Measurements from ENCODE around the gene FADS1.

The FADS1 gene

DNA sequence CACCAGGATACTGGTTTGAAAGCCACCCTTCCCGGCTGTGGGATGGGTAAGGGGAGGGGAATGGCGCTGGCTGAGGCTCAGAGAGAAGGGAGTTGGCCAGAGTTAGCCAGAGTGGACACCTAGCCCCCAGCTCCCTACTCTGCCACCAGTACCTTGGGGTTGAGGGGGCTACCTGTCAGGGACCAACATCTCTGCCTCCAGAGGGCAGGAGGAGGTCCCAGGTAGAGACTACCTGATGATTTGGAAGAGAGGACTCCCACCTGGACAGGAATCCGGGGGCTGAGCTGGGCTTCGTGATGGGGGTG lies 60.7 kb downstream of the FADS1 start:
- DNase-seq = no peak

DNA sequence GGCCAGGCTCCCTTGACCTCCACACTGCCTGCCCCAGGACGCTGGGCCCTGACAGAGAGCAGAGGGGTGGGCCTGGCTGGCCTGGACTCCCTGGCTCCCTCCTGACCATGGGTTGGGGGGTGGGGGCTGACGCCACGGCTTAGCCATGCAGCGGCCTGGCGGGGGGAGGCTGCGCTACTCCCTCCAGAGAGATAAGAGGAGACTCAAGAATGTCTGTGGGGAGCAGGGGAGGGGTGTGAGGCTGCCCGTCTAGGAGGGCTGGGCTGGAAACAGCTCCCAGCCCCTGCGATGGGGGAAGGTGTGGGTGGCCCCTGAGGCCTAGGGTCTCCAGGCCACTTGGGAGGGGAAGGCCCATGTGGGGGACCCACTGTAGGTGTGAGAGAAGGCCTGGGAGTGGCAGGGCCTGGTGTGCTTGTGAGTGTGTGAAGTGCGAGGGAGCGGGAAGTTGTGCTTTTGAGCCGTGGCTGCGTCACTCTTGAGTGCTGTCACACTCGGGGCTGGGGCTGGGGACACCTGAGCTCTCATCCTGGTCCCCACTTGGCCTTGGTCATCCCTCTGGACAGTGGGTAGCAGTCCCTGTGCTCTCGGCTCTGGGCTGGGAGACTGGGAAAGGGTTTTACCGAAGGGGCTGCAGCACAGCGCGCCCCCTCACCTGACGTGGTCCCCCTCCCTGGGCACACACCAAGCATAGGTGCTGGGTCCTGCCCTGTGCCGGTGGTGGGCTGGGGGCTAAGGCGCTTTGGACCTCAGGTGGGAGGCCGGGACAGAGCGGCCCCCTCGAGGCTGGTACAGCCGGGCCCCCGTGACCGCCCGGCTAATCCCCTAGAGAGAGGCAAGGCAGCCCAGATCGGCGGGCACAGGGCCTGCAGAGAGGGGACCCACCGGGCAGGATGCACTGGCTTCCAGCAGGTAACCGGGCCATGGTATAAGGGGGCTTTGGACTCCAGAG lies 62.0 kb downstream of the FADS1 start:
- DNase-seq = no peak

DNA sequence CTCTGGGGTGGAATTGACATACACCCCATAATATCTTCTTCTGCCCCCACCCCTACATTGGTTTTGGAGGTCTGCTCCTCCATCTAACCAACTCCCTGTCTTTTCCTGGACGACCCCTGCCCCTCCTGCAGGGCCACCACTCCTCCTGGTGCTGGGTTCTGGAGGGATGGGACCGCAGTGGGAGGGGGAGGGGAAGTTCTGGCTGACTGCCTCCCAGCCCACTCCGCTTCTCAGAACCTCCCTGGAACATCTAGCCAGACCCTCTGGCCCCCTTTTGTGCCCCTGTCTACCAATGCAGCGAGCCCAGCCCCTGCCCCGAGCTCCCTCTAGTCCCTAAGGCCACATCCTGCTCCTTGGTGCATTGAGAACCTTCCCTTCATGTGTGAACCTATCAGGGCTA lies 63.1 kb downstream of the FADS1 start:
- no peak for DNase-seq

DNA sequence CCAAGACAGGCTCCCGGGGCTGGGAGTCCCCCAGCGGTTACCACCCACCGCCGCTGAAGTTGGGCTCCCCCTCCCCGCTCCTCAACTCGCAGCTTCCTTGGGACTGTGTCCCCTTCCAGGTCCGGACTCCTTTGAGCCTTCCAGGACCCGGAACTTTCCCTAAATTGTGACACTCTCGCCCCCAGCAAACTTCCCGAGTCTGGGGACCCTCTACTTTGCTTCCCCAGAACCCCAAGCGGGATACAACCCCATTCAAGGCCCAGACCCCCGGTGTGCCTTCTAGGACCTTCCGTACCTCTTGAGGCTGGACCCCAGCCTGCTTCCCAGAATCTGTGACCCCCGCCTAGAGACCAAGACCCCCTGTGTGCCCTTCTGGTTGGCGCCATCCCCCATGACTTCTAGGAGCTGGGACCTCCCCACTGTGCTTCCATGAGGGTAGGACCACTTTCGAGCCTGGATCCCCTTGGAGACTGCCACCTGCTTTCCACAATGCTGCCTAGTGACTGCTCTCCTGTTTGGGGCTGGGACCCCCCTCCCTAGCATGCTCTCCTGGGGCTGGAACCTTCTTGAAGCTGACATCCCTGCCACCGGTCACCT lies 63.8 kb downstream of the FADS1 start:
- DNase-seq = no peak

DNA sequence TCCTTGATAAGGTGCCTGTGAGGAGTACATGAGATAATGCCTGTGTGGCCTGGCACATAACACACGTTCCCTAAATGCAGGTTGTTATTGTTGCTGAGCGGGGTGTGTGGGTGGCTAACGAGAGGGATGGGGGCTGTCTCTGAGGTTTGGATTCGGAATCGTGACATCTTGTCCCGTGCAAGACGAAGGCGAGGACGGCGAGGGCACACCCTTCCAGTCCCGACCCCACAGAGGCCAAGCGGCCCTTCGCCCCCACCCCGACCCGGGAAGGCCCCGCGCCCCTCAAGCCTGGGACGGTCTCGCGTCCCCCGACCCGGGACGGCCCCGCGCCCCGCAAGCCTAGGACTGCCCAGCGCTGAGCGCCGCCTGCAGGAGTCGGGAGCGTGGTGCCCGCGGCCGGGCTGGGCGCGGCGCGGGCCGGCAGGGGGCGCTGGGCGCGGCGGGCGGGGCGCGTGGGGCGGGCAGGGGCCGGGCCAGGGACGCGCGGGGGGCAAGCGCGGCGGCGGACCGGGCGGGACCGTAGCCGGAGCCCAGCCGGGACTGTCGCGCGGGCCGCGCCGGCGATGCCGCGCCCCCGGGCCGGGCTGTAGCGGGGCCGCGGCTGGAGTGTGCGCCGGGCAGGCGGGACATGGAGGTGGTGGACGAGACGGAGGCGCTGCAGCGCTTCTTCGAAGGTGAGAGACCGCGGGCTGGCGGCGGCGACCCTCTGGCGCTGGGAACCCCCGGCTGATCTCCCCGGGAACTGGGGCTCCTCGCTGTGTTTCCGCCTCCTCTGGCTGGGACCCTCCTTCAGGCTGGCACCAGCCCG lies 64.5 kb downstream of the FADS1 start, which contains the start of gene MYRF:
Gene MYRF (plus strand): TSS at position 520 of the 808 bp plus-strand sequence. CDS start 109 bp downstream, at position 629.
- peak; percentile 65 for DNase-seq

DNA sequence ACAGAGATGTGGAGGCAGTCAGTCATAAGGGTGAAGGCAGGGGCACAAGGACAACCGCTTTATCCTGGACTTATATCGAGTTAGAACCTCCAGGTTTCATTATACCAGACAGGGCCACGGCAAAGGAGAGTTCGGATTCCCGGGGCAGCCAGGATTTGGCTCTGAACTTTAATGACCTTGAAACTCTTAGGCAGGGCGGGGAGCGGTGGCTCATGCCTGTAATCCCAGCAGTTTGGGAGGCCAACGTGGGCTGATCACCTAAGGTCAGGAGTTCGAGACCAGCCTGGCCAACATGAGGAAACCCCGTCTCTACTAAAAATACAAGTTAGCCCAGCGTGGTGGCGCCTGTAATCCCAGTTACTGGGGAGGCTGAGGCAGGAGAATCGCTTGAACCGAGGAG lies 65.4 kb downstream of the FADS1 start:
- no peak for DNase-seq

DNA sequence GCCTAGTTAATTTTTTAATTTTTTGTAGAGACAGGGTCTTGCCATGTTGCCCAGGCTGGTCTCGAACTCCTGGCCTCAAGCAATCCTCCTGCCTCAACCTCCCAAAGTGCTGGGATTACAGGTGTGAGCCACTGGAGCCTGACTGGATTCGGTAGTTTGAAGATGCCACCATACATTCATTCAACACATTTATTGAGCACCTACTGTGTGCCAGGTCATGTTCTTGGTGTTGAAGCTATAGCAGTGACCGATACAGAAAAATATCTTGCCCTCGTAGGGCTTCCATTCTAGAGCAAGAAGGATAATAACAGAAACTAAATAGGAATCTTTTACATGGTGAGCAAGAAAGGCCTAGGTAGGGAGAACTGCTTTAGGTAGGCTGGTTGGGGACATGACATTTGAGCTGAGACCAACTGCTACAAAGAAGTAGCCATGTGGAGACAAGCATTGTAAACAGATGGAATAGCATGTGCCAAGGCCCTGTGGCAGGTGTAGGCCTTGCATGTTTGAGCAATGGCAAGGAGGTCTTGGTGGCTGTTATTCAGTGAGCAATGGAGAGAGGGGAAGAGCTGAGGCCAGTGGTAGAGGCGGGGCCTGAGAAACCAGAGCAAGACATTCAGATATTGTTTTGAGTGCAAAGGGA lies 66.1 kb downstream of the FADS1 start:
- no peak for DNase-seq

Measured in activated CD4-positive, alpha-beta T cell treated with anti-CD3 and anti-CD28 coated beads, Interleukin-2, Interleukin-6, amounts not matched to agents 100 ng/mL and 50 ng/mL, durations not matched to agents 16 hours and 8 hours (primary cell).